Retinal pigment epithelial cell (primary cell): ENCODE measurements around the gene DNAJC5.

Source experiments
- DNase-seq: peaks from one replicate; pipeline ENCODE4 v3.0.0-alpha.2; 2010; ENCODE audit warnings: low read depth
- H3K4me3 ChIP-seq: 2 replicates; pipeline ENCODE4 v1.5.1; 2011; ENCODE audit warnings: mild to moderate bottlenecking, low read length, control low read depth, moderate library complexity
- CTCF ChIP-seq: conservative IDR thresholded peaks from 2 replicates; pipeline ENCODE4 v1.5.1; 2011; ENCODE audit warnings: low read depth, low read length, control low read depth, inconsistent platforms

The DNAJC5 gene

DNA sequence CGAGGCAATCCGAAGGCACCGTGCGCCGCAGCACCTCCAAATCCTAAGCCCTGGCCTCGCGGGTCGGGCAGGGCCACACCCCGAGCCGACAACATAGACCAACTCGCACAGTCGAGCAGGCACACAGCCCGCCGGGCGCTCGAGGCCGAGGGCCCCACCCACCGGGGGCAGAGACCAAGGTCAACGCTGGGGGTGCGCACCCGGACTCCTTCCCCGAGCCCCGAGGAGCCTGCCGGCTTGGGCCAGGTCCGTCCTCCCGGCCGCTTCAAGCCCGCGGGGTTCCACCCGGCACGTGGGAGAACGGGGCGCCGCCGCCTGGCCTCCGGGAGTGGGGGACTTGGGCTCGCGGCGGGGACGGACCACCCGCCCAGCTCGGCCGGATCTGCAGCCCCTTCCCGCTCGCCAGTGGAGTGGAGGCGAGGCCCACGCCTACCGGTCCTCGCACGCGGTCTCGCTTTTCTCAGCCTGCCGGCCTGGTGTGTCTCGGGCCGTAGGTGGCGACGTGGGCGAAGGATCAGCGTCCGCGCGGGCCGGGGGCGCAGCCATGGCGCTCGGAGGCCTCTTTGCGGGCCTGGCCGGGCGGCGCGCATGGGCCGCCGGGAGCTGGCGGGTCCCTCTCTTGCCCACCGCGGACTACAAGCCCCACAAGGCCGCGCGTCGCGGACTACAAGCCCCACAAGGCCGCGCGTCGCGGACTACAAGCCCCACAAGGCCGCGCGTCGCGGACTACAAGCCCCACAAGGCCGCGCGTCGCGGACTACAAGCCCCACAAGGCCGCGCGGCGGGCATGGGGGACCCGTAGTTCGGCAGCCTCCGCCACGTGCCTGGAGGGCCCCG lies 61.1 kb downstream of the DNAJC5 start, which contains the start of gene UCKL1:
Gene UCKL1, minus strand, starts transcription at position 590 of the 837 bp plus-strand sequence. Its CDS starts 44 bp downstream, at position 546.
- DNase-seq, result peak; percentile 63
- peak within 1 kb of the TSS; percentile 77 for H3K4me3 ChIP-seq
- TF ChIP-seq CTCF, result no peak

DNA sequence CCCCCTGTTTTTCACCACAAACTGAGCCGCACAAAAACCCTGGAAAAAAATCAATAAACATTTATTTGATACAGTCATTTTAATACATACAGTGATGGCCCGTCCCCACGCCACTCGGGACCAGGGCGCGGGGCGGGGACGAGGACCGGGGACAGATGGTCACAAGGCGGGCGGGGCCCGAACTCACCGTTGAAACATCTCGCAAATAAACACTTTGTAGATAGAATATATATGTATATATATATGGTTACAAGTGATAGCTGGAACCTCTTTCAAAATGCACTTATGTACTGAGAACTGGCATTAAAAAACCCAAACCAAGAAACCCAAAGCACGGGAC lies 61.7 kb downstream of the DNAJC5 start:
- TF ChIP-seq CTCF, result no peak
- DNase-seq, result no peak
- peak overlapping the region; percentile 58 for H3K4me3 ChIP-seq

- no peak for TF ChIP-seq CTCF
- no peak for DNase-seq
- H3K4me3 ChIP-seq, result peak overlapping the region; percentile 58
Observed at GRCh38 chr20:63957004-63957689, 62.2 kb downstream of the DNAJC5 start.

DNA sequence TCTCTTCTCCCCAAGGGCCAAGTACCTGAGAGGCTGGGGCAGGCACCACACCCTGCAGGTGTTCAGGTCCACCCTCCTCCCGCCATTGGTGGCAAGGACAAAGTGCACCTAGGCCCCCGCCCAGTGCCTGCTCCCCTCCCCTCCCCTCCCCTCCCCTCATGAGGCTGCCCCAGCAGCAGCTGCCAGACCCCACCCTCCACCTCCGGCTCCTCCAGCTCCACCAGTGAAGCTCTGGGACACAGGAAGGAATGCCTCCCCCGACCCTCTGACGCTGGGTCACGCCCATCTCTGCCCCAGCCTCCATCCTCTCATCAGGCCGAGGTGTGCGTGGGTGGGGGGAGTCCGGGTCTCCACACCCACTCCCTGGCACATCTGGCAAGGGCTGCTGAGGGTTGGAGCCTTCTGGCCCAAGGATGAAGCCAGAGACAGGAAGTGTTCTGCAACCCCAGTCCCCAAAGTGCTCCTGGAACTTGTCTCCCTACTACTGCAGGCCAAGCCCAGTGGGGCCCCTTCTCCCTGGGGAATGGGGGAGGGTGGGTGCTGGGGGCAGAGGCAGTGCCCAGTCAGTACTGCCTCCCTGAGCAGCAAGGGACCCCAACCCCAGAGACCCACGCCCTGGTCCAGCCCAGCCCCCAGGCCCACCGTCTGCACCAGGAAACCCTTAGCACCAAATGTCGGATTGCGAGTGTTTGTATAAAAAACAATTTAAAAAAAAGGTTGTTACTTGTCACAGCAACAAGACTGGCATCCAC lies 62.9 kb downstream of the DNAJC5 start:
- no peak overlapping the region for H3K4me3 ChIP-seq
- no peak for DNase-seq
- no peak for TF ChIP-seq CTCF

GRCh38 chr20:63958471-63958870 lies 63.5 kb downstream of the DNAJC5 start:
- no peak for TF ChIP-seq CTCF
- no peak overlapping the region for H3K4me3 ChIP-seq
- DNase-seq, result no peak

- DNase-seq, result no peak
- TF ChIP-seq CTCF, result no peak
- H3K4me3 ChIP-seq, result no peak overlapping the region
Observed at GRCh38 chr20:63958964-63959698, 64.2 kb downstream of the DNAJC5 start.
